B cell (primary cell): ENCODE measurements around the gene SUSD3. TPM values are rescaled to one million over a fixed set of nuclear protein-coding genes. Genes with fewer than 3 reads are reported as not detected.

ENCODE experiments used
- ATAC-seq: fragments of 200-7000 bp; cut with Tn5 transposase; one replicate; pipeline ENCODE4 v1.10.0; 2021; ENCODE audit warnings: low read depth, mild to moderate bottlenecking, moderate number of reproducible peaks, moderate library complexity
- CTCF ChIA-PET: fragments of 350-600 bp; sonication (Branson Sonifier 250); formaldehyde crosslinking; loops from one replicate; lab custom pipeline; 2021; ENCODE audit warnings: antibody characterized with exemption, inconsistent platforms; lab: Charles Lee
- POLR2A ChIA-PET: fragments of 350-600 bp; sonication (Branson Sonifier 250); formaldehyde crosslinking; loops from one replicate; lab custom pipeline; 2021; ENCODE audit warnings: antibody characterized with exemption; lab: Charles Lee
- DNase-seq: peaks from one replicate; pipeline ENCODE4 v3.0.0; 2013
- H2AFZ ChIP-seq: 2 replicates; pipeline ENCODE4 v1.6.1; 2012; ENCODE audit warnings: mild to moderate bottlenecking, low read depth, low read length; ENCODE audit not compliant: insufficient read depth, poor library complexity, severe bottlenecking
- H3K27ac ChIP-seq, 2 donors: 1 replicate in 1 of 2; 2 replicates in 1 of 2; pipeline ENCODE4 v1.5.1; 2012 to 2013; ENCODE audit warnings: low read length in 2 of 2, mild to moderate bottlenecking in 2 of 2, moderate library complexity in 1 of 2
- H3K27me3 ChIP-seq, 4 experiments: fragments of 200-600 bp in 1 of 4; sonication (generic) in 1 of 4; replicated peaks in 1 of 4; 1 replicate in 2 of 4; 2 replicates in 2 of 4; pipeline versions ENCODE4 v1.6.1 to v1.7.0; 2013 to 2016; ENCODE audit warnings: low read length in 3 of 4, mild to moderate bottlenecking in 2 of 4, mixed read lengths in 1 of 4, moderate library complexity in 1 of 4; ENCODE audit not compliant: insufficient read depth in 4 of 4, control insufficient read depth in 3 of 4; ENCODE audit errors: control extremely low read depth in 1 of 4
- H3K36me3 ChIP-seq, 2 experiments: replicated peaks in 1 of 2; 1 replicate in 1 of 2; 2 replicates in 1 of 2; pipeline versions ENCODE4 v1.6.1 to v1.7.1; 2013; ENCODE audit warnings: low read length in 1 of 2; ENCODE audit not compliant: insufficient read depth in 2 of 2, control insufficient read depth in 1 of 2; ENCODE audit errors: control extremely low read depth in 1 of 2, extremely low read depth in 1 of 2
- H3K4me1 ChIP-seq, 2 donors: fragments of 200-600 bp in 1 of 2; sonication (generic) in 1 of 2; 1 replicate in 1 of 2; 2 replicates in 1 of 2; pipeline versions ENCODE4 v1.5.1 to v1.6.1; 2013 to 2017; ENCODE audit warnings: low read length in 2 of 2; ENCODE audit not compliant: control insufficient read depth in 2 of 2, insufficient read depth in 2 of 2
- H3K4me2 ChIP-seq: replicated peaks from 2 replicates; pipeline ENCODE3; 2012; ENCODE audit warnings: mild to moderate bottlenecking, low read depth, low read length; ENCODE audit not compliant: poor library complexity, severe bottlenecking
- H3K4me3 ChIP-seq, 5 experiments: fragments of 200-600 bp in 1 of 5; sonication (generic) in 1 of 5; 1 replicate in 3 of 5; 2 replicates in 2 of 5; pipeline versions ENCODE4 v1.5.1 to v1.7.0; 2011 to 2016; ENCODE audit warnings: low read length in 4 of 5, mild to moderate bottlenecking in 4 of 5, low read depth in 2 of 5, control low read depth in 1 of 5, moderate library complexity in 1 of 5; ENCODE audit not compliant: insufficient read depth in 1 of 5; ENCODE audit errors: control extremely low read depth in 1 of 5, extremely low read depth in 1 of 5
- H3K79me2 ChIP-seq: fragments of 200-600 bp; sonication (generic); one replicate; pipeline ENCODE4 v1.6.0; 2016; ENCODE audit warnings: low read length; ENCODE audit not compliant: control insufficient read depth, insufficient read depth
- H3K9ac ChIP-seq: fragments of 200-600 bp; sonication (generic); 2 replicates; pipeline ENCODE4 v1.6.1; 2017; ENCODE audit warnings: mild to moderate bottlenecking, low read length, moderate library complexity
- H3K9me3 ChIP-seq, 3 donors: one replicate each; pipeline versions ENCODE4 v1.6.1 to v1.7.1; 2013; ENCODE audit warnings: low read length in 2 of 3; ENCODE audit not compliant: control insufficient read depth in 2 of 3, insufficient read depth in 1 of 3; ENCODE audit errors: control extremely low read depth in 1 of 3
- H4K20me1 ChIP-seq: 2 replicates; pipeline ENCODE4 v1.6.0; 2012; ENCODE audit warnings: mild to moderate bottlenecking, low read length; ENCODE audit not compliant: insufficient read depth, control insufficient read depth, poor library complexity, severe bottlenecking
- H3K27ac Mint-ChIP-seq: one replicate; pipeline ENCODE4 v1.8.0; 2021; ENCODE audit warnings: mixed read lengths
- H3K27me3 Mint-ChIP-seq: one replicate; pipeline ENCODE4 v1.8.0; 2021; ENCODE audit warnings: mixed read lengths
- H3K4me1 Mint-ChIP-seq: one replicate; pipeline ENCODE4 v1.8.0; 2021; ENCODE audit warnings: mixed read lengths
- H3K4me3 Mint-ChIP-seq: one replicate; pipeline ENCODE4 v1.8.0; 2021; ENCODE audit warnings: mixed read lengths
- H3K9me3 Mint-ChIP-seq: one replicate; pipeline ENCODE4 v1.8.0; 2022; ENCODE audit warnings: mixed read lengths; ENCODE audit not compliant: insufficient read depth
- EZH2 ChIP-seq: IDR thresholded peaks from 2 replicates; pipeline ENCODE4 v1.6.1; 2012; ENCODE audit warnings: borderline replicate concordance, low read depth, mild to moderate bottlenecking, moderate library complexity, low read length; ENCODE audit not compliant: insufficient read depth, poor library complexity, severe bottlenecking
- WGBS: methylation state at CpG from one replicate; pipeline ENCODE4 v1.1.5; 2013; ENCODE audit warnings: missing lambda C conversion rate; ENCODE audit not compliant: insufficient coverage; 5-methylcytosine and 5-hydroxymethylcytosine counted together
- intact Hi-C: fragments of 100-400 bp; cut with micrococcal nuclease; formaldehyde crosslinking; loops from one replicate; pipeline ENCODE4 v1.10.0; 2022
- polyA plus RNA-seq: library from polyadenylated mRNA; depleted of rRNA; stranded (reverse); fragments of >200 nt; gene quantifications from 2 replicates; pipeline ENCODE4 v1.2.3, GENCODE V29; 2012
- total RNA-seq, 2 donors: library from RNA; stranded (reverse); fragments of 120-200 nt in 1 of 2; gene quantifications; 1 replicate in 1 of 2; 2 replicates in 1 of 2; pipeline versions ENCODE4 v1.2.3 to v1.2.4, GENCODE V29; 2013 to 2022
- TF ChIP-seq, protein P1 (sequence below): fragments of 200-600 bp; IDR thresholded peaks from one replicate; pipeline ENCODE4 v1.8.0; 2022; ENCODE audit warnings: antibody characterized with exemption, mild to moderate bottlenecking

SUSD3 gene
- total and polyA plus RNA-seq, 2 donors (not counting 1 experiment from before 2014, with no cell fraction given) = 41.0 to 85.0 TPM

DNA sequence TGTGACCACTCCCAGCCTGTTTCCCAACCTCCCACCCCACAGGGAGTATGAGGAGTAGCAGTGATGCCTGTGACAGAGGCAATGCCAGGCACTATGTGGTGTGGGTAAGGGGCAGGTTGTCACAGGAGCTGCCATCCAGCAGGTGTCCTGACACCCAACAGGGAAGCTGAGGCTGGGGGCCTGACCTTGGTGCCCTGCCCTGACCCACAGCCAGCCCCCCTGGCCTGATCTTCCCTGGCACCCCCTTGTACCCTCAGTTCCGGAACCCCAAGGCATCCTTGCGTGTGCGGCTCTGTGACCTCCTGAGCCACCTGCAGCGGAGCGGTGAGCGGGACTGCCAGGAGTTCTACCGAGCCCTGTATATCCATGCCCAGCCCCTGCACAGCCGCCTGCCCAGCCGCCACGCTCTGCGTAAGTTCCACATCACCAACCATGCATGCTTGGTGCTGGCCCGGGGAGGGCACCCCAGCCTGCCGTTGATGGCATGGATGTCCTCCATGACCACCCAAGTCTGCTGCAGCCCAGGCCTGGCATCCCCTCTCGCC is 51.9 kb downstream of the SUSD3 start:
- ATAC-seq (no peak), DNase-seq (peak; percentile 24)
- no peaks in the 10 kb centered on the region for H3K27me3 Mint-ChIP-seq
- Histone ChIP-seq H3K4me1 (peaks cover 21 to 29% of the 10 kb centered on the region in 2 donors), H3K4me3 (no peak overlapping the region), H3K79me2 (peaks cover 44% of the 10 kb centered on the region), H3K4me2 (peak overlapping the region; percentile 18), H2AFZ (no peak overlapping the region), H4K20me1 (peaks cover 5% of the 10 kb centered on the region), H3K9ac (no peak overlapping the region), H3K36me3 (peaks cover 0 to 11% of the 10 kb centered on the region in 2 experiments), H3K9me3 (no peaks in the 10 kb centered on the region), H3K27ac (no peak overlapping the region), H3K27me3 (no peaks in the 10 kb centered on the region)
- WGBS = 26% methylated on average over 14 of the region's 14 CpGs
- H3K4me3 Mint-ChIP-seq = no peak overlapping the region
- ChIA-PET POLR2A (no interaction called here), CTCF (interaction anchor here (1.2 to 5.6 kb wide), 9 partner anchors 9 to 192 kb away, joined by 3 to 53 read pairs (median 25); partner anchors contain the start of gene CARD19)
- H3K27ac Mint-ChIP-seq = no peak overlapping the region
- H3K9me3 Mint-ChIP-seq = no peaks in the 10 kb centered on the region
- H3K4me1 Mint-ChIP-seq = peaks cover 30% of the 10 kb centered on the region
- intact Hi-C loops = no loop called here
- TF ChIP-seq, protein P1, sequence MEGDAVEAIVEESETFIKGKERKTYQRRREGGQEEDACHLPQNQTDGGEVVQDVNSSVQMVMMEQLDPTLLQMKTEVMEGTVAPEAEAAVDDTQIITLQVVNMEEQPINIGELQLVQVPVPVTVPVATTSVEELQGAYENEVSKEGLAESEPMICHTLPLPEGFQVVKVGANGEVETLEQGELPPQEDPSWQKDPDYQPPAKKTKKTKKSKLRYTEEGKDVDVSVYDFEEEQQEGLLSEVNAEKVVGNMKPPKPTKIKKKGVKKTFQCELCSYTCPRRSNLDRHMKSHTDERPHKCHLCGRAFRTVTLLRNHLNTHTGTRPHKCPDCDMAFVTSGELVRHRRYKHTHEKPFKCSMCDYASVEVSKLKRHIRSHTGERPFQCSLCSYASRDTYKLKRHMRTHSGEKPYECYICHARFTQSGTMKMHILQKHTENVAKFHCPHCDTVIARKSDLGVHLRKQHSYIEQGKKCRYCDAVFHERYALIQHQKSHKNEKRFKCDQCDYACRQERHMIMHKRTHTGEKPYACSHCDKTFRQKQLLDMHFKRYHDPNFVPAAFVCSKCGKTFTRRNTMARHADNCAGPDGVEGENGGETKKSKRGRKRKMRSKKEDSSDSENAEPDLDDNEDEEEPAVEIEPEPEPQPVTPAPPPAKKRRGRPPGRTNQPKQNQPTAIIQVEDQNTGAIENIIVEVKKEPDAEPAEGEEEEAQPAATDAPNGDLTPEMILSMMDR = no peak
- no peak for TF ChIP-seq EZH2

DNA sequence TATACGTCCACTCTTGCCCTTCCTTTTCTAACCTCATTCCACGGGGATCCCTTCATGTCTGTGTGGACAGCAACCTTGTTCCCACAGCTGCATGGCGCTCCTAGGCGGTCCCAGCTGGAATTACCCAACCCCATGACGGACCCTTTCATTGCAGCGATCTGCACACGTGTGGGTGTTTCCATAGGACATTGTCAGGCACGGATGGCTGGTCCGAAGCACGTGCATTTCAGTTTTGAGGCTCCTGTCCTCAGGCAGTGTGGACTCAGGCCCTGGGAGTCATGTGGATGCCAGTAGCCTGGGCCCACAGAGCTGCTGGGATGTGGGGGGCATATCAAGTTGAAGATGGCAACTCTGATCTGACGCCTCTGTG is 52.5 kb downstream of the SUSD3 start:
- H3K9ac ChIP-seq = no peak overlapping the region
- peak overlapping the region; percentile 27 for H3K4me2 ChIP-seq
- no peak overlapping the region for H3K4me3 ChIP-seq
- H3K27ac Mint-ChIP-seq = no peak overlapping the region
- intact Hi-C loops = no loop called here
- ChIA-PET CTCF (interaction anchor here (0.8 to 5.6 kb wide), 6 partner anchors 8 to 191 kb away, joined by 3 to 53 read pairs (median 18); no protein-coding TSS in a partner anchor), POLR2A (no interaction called here)
- no peaks in the 10 kb centered on the region for H3K27me3 ChIP-seq
- no peaks in the 10 kb centered on the region for H3K9me3 ChIP-seq
- H3K27ac ChIP-seq = no peak overlapping the region
- H3K27me3 Mint-ChIP-seq = no peaks in the 10 kb centered on the region
- H3K36me3 ChIP-seq = peaks cover 0 to 11% of the 10 kb centered on the region in 2 experiments
- H2AFZ ChIP-seq = no peak overlapping the region
- peaks cover 5% of the 10 kb centered on the region for H4K20me1 ChIP-seq
- 72% methylated on average over 11 of the region's 11 CpGs for WGBS
- H3K4me1 ChIP-seq = peaks cover 21 to 29% of the 10 kb centered on the region in 2 donors
- ATAC-seq (no peak), DNase-seq (no peak)
- no peak overlapping the region for H3K4me3 Mint-ChIP-seq
- peaks cover 38% of the 10 kb centered on the region for H3K79me2 ChIP-seq
- peaks cover 30% of the 10 kb centered on the region for H3K4me1 Mint-ChIP-seq
- TF ChIP-seq EZH2 = no peak
- TF ChIP-seq, protein P1 = no peak
- no peaks in the 10 kb centered on the region for H3K9me3 Mint-ChIP-seq
